Hematopoietic multipotent progenitor cell treated with erythropoietin and hydrocortisone succinate and interleukin-3 and kit ligand, for 6 days (in vitro differentiated cells): ENCODE results near the gene RBM28.
A peak's percentile ranks its signal among the peaks of the same experiment; 100 is the strongest.

Source experiments
- DNase-seq: peaks from one replicate; pipeline ENCODE4 v3.0.0-alpha.2; 2015

The RBM28 gene

DNA sequence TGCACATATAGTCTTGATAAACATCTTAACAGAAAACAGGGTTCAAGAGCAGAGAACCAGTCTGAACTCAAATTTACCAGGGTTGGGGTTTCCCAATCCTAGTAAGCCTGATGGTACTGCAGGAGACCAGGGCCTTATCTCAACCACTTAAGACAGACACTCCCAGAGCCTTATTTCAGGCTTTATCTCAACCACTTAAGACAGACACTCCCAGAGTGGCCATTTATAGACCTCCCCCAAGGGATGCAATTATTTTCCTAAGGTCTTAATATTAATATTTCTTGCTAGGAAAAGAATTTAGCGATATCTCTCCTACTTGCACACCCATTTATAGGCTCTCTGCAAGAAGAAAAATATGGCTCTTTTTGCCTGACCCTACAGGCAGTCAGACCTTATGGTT, 63.3 kb downstream of the RBM28 start:
- DNase-seq, result peak; percentile 32

DNA sequence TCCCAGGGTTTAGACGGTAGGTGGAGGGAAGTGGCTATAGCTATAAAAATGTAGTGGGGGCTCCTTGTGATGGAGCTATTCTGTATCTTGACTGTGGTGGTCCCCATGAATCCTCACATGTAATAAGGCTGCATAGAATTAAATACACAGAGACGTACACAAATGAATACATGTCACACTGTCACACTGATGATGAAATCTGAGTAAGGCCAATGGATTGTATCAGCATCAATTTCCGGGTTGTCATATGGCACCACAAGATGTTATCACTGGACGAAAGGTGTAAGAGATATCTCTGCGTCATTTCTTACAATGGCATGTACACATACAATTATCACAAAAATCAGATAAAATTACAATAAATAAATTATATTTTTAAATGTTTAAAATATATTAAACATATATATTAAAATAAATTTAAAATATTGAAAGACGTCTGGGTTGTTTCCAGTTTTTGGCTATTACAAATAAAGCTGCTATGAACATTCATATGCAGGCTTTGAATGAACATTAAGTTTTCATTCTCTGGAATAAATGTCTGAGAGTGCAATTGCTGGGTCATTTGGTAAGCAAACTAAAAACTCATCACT, 64.5 kb downstream of the RBM28 start:
- no peak for DNase-seq

DNA sequence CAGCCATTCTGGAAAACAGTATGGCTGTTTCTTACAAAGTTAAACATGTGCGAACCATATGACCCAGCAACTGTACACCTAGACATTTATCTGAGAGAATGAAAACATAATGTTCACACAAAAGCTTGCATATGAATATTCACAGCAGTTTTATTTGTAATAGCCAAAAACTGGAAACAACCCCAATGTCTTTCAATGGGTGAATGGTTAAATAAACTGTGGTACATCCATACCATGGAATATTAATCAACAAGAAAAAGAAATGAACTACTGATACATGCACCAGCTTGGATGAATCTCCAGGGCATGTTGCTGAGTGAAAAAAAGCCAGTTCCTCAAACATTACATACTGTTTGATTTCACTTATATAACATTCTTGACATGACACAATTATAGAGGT, 65.3 kb downstream of the RBM28 start:
- DNase-seq, result no peak

DNA sequence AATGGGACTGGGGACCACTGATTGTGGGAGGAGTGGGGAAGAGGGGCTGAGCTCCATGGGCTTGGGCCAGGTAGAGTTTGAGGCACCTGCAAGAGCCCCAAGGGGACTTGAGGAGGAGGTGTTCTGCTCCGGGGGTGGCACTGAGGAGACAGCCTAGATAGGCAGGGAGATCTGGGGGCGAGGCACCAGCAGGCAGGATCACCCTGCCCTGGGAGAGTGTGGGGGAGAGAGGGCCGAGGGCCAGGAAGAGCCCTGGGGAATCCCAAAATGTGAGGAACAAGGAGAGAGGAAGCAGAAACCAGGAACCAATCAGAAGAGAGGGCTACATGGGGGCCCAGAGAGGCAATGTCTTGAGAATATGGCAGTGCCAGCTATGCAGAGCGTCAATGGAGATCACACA, 68.0 kb downstream of the RBM28 start:
- no peak for DNase-seq

DNA sequence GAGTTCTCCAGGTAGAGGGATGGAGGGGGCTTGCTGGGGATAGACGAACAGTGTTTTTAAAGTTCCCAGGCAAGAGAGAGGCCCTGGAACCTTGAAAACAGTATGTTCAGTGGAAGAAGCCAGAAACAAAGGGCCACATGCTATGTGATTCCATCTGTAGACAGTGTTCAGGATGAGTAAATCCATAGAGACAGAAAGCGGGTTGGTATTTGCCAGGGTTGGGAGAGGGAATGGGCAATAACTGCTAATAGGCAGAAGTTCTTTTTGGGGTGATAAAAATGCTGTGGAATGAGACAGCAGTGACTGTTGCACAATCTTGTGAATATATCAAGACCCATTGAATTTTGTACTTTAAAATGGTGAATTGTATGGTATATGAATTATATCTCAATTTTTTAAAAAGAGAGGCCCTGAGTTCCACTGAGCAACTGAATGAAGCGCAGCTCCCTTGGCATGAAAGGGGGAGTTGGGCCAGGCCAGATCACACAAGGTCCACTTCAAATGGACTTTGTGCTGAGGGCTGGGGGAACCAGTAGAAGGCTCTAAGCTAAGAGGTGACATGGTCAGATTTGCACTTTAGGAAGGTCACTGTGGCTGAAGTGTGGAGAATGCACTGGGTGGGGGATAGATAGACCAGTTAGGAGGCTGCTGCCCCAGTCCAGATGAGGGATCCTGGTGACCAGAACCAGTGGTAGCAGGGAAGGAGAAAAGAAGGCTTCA, 68.7 kb downstream of the RBM28 start:
- no peak for DNase-seq

DNA sequence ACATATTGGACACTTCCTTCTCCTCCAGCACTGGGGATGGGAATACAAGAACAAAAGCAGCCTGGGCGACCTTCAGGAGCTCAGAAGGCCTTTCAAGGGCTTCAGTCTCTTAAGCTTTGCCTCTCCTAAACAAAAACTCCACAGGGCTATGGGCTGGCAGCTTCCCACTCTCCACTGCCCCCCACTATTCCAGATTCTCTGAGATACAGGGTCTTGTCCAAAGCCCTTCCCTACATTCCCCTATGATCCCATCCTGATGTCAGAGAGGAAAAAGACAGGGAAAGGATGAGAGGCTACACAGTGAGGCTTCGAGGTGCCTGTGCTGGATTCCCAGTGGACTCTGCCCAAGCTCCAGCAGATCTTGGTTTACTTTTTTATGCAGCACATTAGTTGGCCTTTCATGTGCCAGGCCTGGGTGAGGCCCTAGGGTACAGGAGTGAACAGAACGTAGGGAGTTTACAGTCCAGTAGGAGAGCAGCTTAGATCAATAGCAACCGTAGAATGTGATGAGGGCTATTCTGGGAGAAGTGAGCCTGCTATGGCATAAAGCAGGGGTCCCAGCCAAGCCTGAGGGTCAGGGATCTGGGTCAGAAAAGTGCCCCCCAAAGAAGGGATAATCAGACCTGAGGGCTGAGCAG, 69.3 kb downstream of the RBM28 start:
- DNase-seq, result no peak

DNA sequence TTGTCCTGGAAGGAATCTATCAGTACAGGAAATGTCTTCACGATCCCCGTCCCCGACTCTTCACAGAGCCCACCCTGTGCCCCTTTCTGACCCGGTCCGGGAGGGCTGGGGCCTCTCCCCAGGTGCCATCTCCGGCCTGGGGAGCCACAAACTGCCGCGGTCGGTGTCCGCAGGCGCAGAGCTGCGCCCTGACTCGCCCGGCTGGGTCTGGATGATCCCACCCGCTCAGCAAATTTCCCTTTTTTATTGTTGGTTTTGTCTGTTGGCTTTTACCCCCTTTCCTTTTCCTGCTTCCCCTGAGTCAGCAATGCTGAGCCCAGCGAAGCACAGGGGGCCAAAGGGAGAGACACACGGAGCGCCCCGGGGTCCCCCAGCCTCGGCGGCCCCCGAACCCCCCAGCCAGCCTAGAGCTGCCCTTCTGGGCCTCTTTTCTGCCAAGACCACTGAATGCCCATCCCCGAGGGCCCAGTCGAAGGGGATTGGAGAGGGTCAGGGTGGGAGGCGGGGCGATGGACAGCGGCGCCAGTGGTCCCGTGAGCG, 71.7 kb downstream of the RBM28 start:
- no peak for DNase-seq

DNA sequence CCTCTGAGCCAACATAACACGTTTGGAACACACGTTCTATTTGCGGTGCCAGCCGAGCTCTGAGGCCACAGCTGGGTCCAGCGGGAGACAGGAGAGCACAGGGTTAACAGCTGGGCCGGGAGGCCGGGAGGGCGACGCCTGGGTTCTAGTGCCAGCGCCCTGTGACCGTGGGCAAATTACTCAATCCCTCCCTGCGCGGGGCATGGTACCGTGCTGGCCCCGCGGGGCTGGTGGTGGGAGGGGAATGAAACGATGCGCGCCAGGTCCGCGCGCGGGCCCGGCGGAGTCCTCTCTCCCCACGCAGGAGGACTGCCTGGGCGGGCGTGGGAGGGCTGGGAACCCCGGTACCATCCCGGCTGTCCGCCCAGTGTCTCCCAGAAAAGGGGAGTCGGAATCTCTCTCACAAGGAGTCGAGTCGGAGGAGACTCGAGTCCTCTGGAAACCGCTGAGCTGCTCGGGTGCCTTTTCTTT, 72.2 kb downstream of the RBM28 start:
- DNase-seq, result no peak

DNA sequence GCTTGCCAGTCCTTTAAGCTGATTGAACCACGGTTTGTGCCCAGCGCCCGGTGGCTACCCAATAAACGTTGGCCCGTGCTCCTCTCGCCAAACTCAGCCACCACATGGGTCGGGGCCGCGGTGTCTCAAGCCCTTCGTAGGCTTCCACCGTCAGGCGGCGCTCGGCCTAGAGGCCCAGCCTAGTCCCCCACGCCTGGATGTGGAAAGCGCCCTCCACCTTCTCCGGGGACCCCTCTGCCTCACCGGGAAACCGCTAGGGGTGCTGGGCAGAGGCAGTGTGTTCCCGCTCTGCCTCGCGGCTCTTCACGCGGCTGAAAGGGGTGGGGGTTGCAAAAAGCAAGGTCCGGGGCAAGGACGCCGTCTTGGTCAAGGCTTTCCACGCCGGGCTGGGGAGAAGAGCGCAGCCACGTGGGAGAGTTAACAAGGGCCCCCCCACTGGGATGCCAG, 72.9 kb downstream of the RBM28 start:
- DNase-seq, result no peak

DNA sequence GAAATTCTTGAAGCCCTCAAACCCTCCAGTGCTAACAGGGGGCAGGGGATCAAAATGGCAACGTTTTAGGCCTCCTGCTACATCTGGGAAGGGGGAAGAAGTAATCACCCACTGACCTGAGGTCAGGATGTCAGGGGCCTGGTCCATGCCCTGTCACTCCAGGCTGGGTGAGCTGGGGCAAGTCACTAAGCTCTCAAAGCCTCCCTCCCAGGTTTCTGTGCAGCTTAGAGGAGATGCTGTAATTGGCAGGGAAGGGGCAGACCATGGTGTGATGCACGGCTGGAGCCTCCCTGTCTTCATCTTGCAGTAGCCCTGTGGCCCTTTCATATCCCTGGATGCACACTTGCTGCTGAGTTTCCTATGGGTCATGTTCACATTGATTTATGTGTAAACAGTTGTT, 75.5 kb downstream of the RBM28 start:
- no peak for DNase-seq

DNA sequence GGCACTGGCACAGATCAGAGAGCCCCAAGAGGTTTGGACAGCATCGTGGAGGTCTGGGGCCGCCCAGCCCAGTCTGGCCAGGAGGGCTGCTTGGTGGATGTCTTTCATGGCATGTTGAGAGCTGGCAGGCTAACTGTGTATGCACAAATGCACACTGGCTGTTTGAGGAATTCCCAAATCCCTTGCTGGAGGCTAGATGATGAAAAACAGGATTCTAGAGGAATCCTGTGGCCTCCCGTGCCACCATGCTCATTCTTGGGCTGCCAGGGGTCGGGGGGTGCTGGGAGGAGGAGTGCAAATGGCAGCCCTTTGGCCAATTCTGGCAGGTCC, 76.1 kb downstream of the RBM28 start:
- no peak for DNase-seq

DNA sequence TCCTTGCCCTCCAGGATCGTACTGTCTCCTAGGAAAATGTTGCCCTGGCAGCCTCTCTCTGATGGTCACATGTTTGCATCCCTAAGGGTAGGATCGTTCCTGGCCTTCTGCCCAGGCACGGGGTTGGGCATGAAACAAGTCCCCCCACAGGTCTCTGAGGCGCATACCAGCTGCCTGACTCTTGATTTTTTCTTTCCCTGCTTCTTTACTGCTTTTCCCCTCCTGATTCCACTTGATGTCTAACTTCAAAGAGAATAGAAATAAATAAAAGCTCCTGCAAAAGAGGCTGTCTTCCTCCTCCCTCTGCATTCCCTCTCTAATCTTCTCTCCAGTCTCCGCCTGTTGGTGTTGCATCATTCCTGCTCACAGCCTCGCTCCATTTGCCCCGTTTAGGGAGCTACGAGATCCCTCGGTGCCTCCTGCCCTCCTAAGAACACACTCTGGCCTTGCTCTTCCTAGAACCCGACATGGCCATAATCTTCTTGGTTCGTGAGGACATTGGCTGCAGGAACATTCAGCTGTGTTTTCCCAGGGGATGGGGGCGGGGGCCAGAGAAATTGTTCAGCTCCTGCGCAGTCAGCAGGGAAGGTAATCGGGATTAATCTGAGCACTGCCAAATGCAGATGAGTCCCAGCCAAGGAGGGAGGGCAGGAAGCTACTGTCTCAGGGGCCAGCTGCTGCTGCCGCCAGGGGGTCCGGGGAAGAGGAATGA, 76.7 kb downstream of the RBM28 start:
- DNase-seq, result no peak

DNA sequence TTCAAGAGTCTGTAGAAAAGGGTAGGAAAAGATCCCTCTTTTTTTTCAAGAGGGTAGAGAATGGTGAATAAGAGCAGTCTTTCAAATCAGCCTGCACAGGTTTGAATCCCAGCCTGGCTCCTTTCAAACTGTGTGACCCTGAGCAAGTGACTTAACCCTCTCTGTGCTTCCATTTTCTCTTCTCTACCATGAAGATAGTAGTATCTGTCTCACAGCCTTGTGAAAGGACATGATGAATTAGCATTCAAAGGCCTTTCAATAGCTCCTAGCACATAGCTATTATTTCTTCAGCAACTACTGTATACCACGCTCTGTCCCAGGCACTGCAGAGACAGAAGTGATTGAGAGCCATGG, 77.2 kb downstream of the RBM28 start:
- no peak for DNase-seq

DNA sequence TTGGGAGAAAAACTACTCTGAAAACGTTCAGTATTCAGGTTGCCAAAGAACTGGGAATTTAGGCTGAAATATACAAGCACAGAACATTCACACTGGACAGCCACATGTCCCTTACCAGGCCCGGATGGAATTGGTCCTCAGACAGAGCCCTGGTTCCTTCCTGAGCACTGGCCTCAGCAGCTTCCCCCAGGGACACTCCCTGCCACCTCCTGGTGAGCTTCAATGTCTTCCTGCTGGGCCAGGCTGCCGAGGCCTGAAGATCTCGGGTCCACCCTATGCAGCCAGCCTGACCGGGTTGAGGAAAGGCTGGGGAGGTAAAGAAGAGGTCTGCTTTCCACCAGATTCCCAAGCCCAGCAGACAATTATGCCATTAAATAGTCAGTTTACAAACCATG, 77.8 kb downstream of the RBM28 start:
- DNase-seq, result no peak

DNA sequence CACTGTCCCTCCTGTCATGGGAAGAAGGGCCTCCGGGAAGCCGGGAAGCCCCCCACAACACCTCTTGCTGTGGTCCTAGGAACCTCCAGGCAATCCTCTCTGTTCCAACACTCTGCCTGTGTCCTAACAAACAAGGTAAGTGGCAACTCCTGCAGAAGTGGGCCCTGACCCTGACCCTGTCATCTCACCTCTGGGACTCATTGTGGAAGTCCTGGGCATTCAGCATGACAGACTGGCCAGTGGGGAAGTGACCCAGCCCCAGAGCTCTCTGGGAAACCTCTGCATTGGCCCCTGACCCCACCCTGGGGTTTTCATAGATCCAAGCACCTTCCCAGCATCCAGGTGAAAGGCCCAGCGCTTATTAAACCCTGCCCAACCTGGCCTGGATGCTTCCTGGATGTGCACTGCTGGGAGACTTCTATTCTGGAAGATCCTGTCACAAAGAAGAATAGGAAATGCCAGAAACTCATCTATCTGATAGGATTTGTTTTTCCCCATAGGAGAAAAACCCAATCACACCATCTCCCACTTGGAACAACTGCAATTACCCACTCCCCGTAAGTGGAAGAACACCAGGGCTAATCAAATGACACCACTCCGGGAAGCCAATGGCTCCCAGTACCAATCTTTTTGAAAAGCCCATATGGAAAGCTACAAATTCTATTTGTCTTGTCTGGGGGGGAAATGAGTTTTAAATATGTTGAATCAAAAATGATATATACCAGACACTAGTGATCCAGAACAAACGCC, 78.4 kb downstream of the RBM28 start:
- no peak for DNase-seq

DNA sequence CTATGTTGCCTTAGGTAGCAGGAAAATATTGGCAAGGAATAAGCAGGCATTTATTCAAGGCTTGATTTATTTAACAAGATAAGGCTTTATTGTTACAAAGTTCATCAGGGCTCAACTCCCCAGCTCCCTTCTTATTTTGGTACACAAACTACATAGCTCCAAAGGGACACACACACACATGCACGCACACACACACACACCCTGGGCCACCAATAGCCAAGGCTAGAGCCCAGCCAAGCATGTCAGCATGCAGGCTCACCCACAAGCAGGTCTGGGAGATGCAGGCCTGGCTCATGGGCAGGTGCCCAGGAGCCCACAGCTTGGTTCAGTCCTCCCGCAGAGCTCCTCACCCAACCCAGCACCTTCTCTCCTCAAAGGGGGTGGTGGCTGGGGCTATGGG, 79.2 kb downstream of the RBM28 start:
- no peak for DNase-seq

DNA sequence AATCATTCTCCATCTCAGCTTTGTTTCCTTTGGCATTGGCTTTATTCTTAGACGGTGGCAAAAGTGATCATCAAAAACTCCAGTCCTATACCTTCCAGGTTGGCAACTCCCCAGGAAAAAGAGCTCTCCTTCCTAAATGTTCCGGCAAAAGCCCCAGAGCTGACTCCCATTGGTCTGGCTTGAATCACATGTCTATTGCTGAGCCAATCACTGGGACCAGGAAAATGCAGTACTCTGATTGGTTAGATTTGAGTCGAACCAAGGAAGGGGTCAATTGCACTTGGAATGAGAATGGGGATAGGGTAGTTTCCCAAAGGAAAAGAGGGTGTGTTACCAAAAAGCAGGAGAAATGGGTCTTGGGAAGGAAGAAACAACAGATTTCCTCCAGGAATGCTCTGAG, 80.3 kb downstream of the RBM28 start:
- no peak for DNase-seq

DNA sequence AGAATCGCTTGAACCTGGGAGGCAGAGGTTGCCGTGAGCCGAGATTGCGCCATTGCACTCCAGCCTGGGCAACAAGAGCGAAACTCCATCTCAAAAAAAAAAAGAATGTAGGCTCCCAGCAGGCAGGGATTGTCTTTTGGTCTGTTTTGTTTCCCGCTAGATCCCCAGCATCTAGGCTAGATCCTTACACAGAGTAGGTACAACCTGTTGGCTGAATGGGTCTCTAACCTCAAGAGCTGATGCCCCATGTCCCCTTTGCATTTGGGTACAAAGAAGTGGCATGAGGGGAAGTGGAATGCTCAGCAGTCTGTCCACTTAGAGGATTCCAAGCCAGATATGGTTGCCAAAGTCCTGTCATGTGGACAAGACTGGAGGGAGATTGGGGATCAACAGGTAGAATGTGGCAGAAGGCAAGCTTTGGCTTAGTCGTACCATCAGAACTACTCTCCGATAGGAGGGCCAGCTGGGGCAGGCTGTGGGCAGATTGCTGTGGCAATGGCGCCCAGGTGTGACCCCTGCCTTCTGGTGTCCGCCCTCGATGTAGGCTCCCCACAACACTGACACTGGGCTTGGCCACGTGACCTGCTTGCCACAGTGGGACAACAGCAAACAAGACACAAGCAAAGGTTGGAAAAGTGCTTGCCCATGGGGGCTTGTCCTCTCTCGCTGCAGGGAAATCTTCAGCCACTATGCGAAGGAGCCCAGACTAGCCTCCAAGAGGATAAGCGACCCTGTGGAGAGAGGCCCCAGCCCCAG, 81.3 kb downstream of the RBM28 start:
- no peak for DNase-seq

DNA sequence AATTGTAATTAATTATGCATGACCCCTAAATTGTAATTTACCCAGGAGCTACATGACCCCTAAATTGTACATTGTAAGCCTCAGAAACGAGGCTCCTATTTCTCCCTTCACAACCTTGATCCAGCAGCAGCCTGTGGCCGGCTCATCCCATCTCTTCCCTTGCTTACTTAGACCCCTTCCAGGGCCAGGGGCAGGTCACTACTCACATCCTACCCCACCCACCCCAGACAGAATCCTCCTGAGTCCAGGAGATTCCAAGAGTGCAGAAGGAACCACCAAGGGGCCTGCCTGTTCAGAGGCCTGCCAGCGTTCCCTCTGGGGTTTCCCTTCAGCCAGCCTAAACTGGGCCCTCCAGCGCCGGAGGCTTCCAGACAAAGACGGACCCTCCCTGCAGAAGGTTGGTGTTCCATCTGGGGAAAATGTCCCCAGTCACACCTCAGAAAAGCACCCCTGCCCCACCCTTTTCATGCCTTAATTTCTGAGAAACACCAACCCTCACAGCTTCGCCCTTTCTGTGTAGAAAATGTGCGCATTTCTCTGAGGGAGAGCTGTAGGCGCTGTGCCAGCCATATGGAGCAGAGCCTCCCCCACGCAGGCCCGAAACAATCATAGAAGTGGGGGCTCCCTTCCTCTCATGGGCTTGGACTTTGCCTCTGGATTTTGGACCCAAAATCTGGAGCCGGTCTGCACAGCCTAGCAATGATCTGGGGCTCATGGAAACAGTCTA, 83.5 kb downstream of the RBM28 start:
- DNase-seq, result no peak

DNA sequence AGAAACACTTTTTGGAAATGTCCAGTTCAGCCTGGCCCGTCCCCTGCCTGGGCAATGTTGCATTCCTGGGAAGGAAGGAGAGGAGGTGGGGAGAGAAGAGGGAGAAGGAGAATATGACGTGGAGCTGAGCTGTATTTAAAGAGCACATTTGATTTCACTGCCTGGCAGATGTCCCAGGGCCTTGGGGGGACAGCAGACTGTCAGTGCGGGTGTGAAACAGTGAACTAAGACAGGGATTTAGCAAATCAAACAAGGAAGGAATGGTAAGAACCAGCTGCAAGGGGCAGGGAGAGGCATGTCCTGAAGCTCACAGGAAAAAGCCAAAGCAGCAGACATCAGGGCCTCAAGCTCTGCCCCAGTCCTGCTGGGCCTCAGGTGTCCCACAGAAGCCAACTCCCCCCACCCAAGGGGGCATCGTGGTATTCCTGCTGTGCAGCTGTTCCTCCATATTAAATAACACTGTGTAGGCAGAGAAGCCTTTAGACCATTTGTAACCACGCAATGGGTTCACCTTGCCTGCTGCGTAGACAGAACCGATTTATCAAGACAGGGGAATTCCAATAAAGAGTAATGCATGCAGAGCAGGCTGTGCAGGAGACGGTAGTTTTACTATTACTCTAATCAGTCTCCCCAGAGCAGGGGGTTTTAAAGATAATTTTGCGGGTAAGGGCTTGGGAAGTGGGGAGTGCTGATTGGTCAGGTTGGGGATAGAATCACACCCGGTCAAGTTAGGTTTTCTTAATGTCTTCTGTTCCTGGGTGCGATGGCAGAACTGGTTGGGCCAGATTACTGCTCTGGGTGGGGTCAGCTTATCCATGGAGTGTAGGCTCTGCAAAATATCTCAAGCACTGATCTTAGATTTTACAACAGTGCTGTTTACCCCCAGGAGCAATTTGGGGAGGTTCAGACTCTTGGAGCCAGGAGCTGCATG, 84.3 kb downstream of the RBM28 start:
- DNase-seq, result peak; percentile 53
